Activated CD4-positive, alpha-beta T cell treated with anti-CD3 and anti-CD28 coated beads, Interleukin-2, amount 50 U/mL, for 4 hours (primary cell): ENCODE data around the gene DCAF11.
"Not testable (repeated sequence)": the region's sequence is repeated elsewhere in the genome, so short reads cannot be mapped to it uniquely, and the experiment has no call there.

ENCODE experiments used
- DNase-seq, 2 experiments: peaks; one replicate each; pipeline ENCODE4 v3.0.0-alpha.2; 2020

DCAF11 gene

GRCh38 chr14:24098229-24098926 lies 16.2 kb upstream of the DCAF11 start:
- DNase-seq = no peak

DNA sequence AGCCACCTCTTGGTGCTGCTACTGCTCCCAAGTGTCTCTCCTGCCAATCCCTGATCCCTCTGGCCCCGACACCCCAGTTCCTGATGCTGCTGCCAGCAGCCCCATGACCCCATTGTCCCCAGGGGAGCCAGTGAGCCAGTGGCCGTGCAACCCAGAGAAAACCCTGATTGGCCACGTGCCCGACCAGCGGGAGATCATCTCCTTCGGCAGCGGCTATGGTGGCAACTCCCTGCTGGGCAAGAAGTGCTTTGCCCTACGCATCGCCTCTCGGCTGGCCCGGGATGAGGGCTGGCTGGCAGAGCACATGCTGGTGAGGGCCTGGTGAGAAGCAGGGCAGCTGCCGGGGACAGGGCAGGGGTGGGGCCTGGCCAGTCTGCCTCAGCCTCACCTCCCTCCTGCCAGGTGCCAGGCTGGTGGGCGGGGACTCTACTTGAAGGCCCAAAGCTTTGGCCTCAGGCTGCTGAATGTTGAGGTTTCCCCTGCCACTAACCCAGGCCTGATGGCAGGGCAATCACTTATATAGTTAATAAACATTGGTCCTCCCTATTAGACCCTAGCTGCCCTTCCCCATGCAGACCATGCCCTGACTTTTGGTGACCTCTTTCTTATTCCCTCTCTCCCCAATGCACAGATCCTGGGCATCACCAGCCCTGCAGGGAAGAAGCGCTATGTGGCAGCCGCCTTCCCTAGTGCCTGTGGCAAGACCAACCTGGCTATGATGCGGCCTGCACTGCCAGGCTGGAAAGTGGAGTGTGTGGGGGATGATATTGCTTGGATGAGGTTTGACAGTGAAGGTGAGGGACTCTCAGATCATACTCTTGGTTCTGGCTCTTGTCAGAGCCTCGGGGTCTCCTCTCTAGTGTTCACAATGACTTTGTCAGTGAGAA lies 15.4 kb upstream of the DCAF11 start:
- DNase-seq = no peak

GRCh38 chr14:24100197-24100981 lies 14.2 kb upstream of the DCAF11 start:
- no peak for DNase-seq

DNA sequence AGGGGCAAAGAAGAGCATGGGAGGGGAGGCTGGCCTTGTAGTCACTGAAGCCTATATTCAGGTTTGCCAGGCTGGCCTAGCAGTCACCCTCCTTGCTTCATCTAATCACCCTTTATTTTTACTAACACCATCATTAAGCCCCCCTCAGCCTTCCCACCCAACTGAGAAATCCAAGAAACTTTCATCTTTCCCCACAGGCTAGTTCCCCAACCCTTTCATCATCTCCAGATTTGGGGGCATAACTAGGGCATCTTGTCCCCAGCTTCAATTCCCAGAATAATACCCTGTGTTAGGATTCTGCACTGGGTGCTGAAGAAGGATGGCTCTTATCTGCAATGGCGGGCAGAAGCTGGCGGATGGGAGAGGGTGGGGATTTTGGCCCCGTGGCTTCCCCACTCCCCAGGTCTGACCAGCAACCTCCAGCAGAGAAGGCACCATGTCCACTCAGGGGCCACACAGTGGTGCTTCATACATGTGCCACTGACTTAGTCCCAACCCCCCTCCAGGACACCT lies 13.5 kb upstream of the DCAF11 start:
- DNase-seq = no peak

- no peak for DNase-seq
These were observed 12.1 kb upstream of the DCAF11 start for GRCh38 chr14:24102357-24103048.

GRCh38 chr14:24103451-24103850 lies 11.1 kb upstream of the DCAF11 start:
- no peak for DNase-seq

DNA sequence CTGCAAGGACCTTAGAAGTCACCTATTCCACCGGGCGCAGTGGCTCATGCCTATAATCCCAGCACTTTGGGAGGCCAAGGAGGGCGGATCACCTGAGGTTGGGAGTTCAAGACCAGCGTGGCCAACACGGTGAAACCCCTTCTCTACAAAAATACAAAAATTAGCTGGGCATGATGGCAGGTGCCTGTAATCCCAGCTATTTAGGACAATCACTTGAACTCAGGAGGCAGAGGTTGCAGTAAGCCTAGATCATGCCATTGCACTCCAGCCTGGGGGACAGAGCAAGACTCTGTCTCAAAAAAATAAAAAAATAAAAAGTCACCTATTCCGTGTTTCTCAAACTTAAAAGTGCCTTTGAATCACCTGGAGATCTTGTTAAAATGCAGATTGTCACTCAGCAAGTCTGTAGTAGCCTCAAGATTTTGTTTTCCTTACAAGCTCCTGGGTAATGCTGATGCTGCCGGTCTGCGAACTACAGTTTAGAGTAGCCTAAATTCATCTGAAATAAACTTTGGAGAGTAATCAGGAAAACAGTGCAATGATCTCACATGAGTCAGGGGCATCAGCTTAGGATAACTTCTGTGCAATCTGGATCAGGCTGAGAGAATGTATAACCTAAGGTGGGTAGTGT lies 8.9 kb upstream of the DCAF11 start:
- not testable (repeated sequence) for DNase-seq

- no peak for DNase-seq
These were observed 7.8 kb upstream of the DCAF11 start for GRCh38 chr14:24106672-24107271.

DNA sequence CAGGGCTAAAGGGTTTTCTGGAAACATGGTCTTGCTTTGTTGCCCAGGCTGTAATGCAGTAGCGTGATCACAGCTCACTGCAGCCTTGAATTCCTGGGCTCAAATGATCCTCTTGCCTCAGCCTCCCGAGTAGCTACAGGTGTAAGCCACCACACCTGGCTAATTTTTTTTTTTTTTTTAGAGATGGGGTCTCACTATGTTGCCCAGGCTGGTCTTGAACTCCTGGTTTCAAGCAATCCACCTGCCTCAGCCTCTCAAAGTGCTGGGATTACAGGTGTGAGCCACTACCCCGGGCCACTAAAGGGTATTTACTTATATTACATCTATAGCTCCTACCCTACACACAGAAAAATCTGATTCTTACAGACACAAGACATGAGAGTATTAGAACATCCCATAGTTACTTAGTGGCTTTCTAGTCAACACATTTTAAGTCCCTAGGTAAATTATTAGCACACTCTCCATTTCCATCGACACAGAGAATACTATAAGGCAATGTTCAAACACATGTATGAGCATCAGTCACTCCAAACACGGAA lies 6.2 kb upstream of the DCAF11 start:
- no peak for DNase-seq

- DNase-seq = no peak
These were observed 4.5 kb upstream of the DCAF11 start for GRCh38 chr14:24110060-24110459.

DNA sequence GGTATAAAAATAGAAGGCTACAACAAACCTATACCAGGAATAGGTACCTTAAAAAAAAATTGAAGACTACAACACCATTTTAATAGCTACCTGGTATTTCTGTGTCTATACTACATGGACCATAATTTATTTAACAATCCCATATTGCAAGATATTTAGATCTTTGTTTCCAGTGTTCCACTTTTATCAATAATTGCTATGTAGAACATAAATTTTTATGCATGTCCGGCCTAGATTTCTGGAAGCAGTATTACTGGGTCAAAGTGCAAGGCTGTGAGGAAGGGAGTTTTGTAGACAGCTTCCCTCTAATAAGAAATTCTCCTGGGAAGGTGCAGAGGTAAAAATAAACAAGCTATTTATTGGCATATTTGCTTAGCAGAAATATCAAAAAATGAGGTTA lies 4.1 kb upstream of the DCAF11 start:
- DNase-seq = no peak

DNA sequence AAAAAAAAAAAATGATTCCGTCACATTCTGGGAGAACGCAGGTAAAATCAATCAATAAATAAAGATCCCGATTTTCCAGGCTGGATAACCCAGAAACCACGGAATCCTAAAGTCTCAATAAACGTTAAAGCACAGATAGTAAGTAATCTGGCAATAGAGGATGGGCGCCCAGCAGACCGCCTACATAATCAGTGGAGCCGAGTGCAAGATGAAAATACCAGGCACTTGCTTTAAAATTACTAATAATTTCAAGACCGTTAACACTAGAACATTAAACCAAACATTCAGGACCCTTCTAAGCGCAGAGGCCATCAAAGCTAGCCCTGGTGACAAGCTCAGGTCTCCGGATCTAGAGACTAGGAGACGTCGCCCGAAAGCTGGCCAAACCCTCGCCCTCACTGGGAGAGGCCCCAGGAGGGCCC lies 1.2 kb upstream of the DCAF11 start:
- DNase-seq = no peak

DNA sequence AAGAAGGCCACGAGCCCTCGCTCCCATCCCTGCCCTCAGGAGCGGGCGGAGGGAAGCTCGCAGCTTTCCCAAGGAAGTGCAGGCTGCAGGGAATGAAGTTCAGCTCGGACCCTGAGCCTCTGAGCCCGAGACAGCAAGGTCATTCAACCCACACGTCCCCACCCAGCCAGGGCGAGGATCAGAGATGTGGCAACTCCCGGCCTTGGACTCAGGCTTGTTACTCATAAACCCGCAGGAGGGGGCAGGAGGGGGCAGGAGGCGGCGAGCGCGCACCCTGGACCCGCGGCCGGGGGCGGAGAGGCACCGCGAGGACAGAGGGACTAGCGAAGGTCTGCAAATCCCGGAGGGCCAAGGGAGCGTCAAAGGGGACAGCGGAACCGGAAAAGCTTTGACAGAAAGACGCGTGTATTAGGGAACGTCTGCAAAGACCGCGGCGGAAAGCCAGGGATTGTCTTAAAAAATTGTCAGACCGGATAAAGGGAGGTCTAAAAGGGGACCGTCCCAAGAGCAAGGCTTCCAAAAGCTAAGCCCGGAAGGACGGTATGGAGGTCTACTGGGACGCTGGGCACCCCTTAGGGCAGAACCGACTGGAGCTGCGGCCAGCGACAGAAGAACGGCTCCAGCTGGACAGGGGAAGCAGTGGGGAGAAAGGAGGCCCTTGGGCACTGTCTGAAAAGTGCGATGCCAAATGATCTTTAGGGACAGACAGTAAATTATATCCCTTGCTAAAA lies 611 bp upstream of the DCAF11 start:
- DNase-seq = peak; percentile 60 to 65

- DNase-seq = no peak
These were observed 998 bp downstream of the DCAF11 start for GRCh38 chr14:24115422-24116127.

DNA sequence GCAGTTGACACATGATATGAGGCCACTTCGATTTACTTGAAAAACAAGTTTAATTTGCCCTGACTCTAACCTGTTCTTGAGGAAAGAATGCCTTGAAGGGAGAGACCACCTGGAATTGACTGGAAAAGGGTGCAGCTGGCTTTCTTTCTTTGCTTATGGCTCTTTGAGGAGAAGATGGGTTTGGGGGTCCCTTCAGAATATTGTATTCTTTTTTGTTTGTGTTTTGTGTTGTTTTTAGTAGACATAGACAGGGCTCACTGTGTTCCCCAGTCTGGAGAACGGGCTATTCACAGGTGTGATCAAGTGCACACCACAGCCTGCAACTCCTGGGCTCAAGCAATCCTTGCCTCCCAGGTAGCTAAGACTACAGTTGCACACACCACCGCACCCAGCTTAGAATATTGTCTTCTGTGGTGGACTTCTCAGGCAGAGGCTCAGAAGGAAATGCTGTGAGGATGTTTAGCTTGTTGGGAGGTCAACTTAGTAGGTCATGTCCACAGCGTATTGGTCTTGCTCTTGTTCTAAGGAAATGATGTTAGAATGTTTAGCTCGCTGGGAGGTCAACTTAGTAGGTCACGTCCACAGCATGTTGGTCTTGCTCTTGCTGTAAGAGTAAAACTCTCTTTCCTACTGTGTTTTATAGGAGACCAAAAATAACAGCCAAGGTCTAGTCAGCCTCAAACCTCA lies 1.7 kb downstream of the DCAF11 start:
- DNase-seq = no peak

DNA sequence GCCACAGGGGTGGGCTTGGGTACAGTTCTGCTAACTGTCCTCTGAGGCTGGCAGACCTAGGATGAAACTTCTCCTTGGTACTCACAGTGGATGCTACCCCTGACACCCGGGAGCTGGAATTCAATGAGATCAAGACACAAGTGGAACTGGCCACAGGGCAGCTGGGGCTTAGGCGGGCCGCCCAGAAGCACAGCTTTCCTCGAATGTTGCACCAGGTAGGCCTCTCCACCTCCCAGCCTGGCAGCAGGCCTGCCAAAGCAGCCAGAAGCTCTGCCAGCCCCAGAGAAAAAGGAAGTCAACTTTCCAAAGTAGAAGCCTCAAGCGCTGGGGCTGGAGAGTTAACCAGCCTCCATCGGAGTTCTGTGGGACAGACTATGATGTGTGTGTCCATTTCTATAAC lies 2.6 kb downstream of the DCAF11 start:
- no peak for DNase-seq

GRCh38 chr14:24119691-24120090 lies 5.1 kb downstream of the DCAF11 start:
- no peak for DNase-seq

DNA sequence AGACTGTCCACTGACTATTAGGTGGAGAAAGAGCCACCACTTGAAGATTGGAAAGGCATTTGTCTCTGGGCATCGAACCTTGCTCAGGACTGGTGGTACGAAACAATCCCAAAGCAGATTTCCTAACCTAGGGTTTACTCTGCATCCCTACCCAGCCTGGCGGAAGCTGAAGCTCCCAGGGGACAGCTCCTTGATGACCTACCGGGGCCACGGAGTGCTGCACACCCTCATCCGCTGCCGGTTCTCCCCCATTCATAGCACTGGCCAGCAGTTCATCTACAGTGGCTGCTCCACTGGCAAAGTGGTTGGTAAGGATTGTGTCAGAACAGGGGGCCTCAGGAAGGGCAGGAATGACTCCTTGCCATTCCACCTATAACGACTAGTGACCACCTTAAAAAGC lies 6.6 kb downstream of the DCAF11 start:
- no peak for DNase-seq

DNA sequence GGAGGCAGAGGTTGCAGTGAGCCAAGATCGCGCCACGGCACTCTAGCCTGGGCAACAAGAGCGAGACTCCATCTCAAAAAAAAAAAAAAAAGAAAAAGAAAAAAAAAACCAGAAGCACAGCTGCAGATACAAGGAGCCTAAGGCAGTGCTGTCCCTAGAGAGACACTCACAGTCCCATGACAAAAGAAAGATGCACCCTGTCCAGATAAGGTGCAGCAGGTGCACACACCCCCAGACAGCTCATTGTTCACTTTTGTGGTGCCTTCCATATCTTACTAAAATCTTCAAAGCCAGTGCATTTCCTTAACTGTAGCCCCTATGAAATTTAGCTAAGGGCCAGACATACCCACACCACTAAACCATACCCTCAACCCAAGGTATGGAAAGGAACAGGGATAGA lies 7.8 kb downstream of the DCAF11 start:
- no peak for DNase-seq
